HG03108 (cell line): Measurements from ENCODE around the gene MXD4.
"Not testable (repeated sequence)": the region's sequence is repeated elsewhere in the genome, so short reads cannot be mapped to it uniquely, and the experiment has no call there.

ENCODE experiments used
- ATAC-seq: cut with Tn5 transposase; IDR thresholded peaks from one replicate; pipeline ENCODE4 v1.9.1; 2021; ENCODE audit warnings: moderate library complexity; ENCODE audit not compliant: unreplicated experiment

The MXD4 gene

GRCh38 chr4:2241003-2241402 is 20.9 kb downstream of the MXD4 start:
- no peak for ATAC-seq

- no peak for ATAC-seq
Observed at GRCh38 chr4:2236944-2237666, 24.8 kb downstream of the MXD4 start.

- no peak for ATAC-seq
Observed at GRCh38 chr4:2231082-2231481, 30.8 kb downstream of the MXD4 start.

GRCh38 chr4:2226261-2226660 is 35.6 kb downstream of the MXD4 start:
- ATAC-seq: no peak

- no peak for ATAC-seq
Observed at GRCh38 chr4:2222838-2223237, 39.1 kb downstream of the MXD4 start.

GRCh38 chr4:2221378-2221777 is 40.5 kb downstream of the MXD4 start:
- not testable (repeated sequence) for ATAC-seq

GRCh38 chr4:2220016-2220630 is 41.8 kb downstream of the MXD4 start:
- no peak for ATAC-seq

GRCh38 chr4:2219233-2219760 is 42.6 kb downstream of the MXD4 start:
- ATAC-seq: no peak

- no peak for ATAC-seq
Observed at GRCh38 chr4:2218436-2218835, 43.5 kb downstream of the MXD4 start.

- ATAC-seq: no peak
Observed at GRCh38 chr4:2217726-2218125, 44.2 kb downstream of the MXD4 start.

- ATAC-seq: no peak
Observed at GRCh38 chr4:2212831-2213230, 49.1 kb downstream of the MXD4 start.

GRCh38 chr4:2202789-2203188 is 59.1 kb downstream of the MXD4 start:
- not testable (repeated sequence) for ATAC-seq
